Mesendoderm (in vitro differentiated cells): ENCODE results near the gene POLR2I.
"Not testable (repeated sequence)": the region's sequence is repeated elsewhere in the genome, so short reads cannot be mapped to it uniquely, and the experiment has no call there.

Experiments used
- DNase-seq: peaks from one replicate; pipeline ENCODE4 v3.0.0; 2013
- H2AK5ac ChIP-seq: 2 replicates; pipeline ENCODE4 v1.6.1; 2013; ENCODE audit warnings: low read length, inconsistent platforms
- H2BK120ac ChIP-seq: 2 replicates; pipeline ENCODE4 v1.6.1; 2013; ENCODE audit warnings: low read depth, mild to moderate bottlenecking, low read length, moderate library complexity, mixed read lengths
- H2BK15ac ChIP-seq: replicated peaks from 2 replicates; pipeline ENCODE4 v1.6.1; 2013; ENCODE audit warnings: low read depth, mild to moderate bottlenecking, moderate library complexity
- H2BK5ac ChIP-seq: 2 replicates; pipeline ENCODE4 v1.6.1; 2013; ENCODE audit warnings: low read length, inconsistent platforms
- H3K18ac ChIP-seq: 2 replicates; pipeline ENCODE4 v1.6.1; 2013; ENCODE audit warnings: mild to moderate bottlenecking, low read length, mixed read lengths
- H3K23ac ChIP-seq: one replicate; pipeline ENCODE4 v1.6.1; 2013; ENCODE audit warnings: low read length
- H3K27ac ChIP-seq: 2 replicates; pipeline ENCODE4 v1.5.1; 2013; ENCODE audit warnings: low read depth, mild to moderate bottlenecking, inconsistent platforms, low read length, moderate library complexity
- H3K27me3 ChIP-seq: 2 replicates; pipeline ENCODE4 v1.6.1; 2013; ENCODE audit warnings: low read length, control low read depth, mild to moderate bottlenecking, inconsistent platforms; ENCODE audit not compliant: insufficient read depth, poor library complexity
- H3K36me3 ChIP-seq: 2 replicates; pipeline ENCODE4 v1.6.1; 2013; ENCODE audit warnings: low read length, inconsistent platforms; ENCODE audit not compliant: control insufficient read depth, insufficient read depth
- H3K4ac ChIP-seq: one replicate; pipeline ENCODE4 v1.6.1; 2013; ENCODE audit warnings: low read depth, mild to moderate bottlenecking, low read length, moderate library complexity
- H3K4me1 ChIP-seq: 2 replicates; pipeline ENCODE4 v1.6.1; 2013; ENCODE audit warnings: low read depth, low read length, inconsistent platforms; ENCODE audit not compliant: control insufficient read depth
- H3K4me2 ChIP-seq: 2 replicates; pipeline ENCODE4 v1.6.1; 2013; ENCODE audit warnings: low read length
- H3K4me3 ChIP-seq: 2 replicates; pipeline ENCODE4 v1.5.1; 2013; ENCODE audit warnings: mild to moderate bottlenecking, low read length
- H3K56ac ChIP-seq: one replicate; pipeline ENCODE4 v1.6.1; 2013; ENCODE audit warnings: low read length
- H3K79me1 ChIP-seq: 2 replicates; pipeline ENCODE4 v1.6.1; 2013; ENCODE audit warnings: low read length, inconsistent platforms
- H3K79me2 ChIP-seq: 2 replicates; pipeline ENCODE4 v1.6.1; 2013; ENCODE audit warnings: mild to moderate bottlenecking, low read length; ENCODE audit not compliant: control insufficient read depth, insufficient read depth
- H3K9ac ChIP-seq: 2 replicates; pipeline ENCODE4 v1.6.1; 2013; ENCODE audit warnings: low read length, inconsistent platforms
- H4K5ac ChIP-seq: one replicate; pipeline ENCODE4 v1.6.1; 2013; ENCODE audit warnings: low read length
- H4K8ac ChIP-seq: one replicate; pipeline ENCODE4 v1.6.1; 2013; ENCODE audit warnings: low read depth, mild to moderate bottlenecking, control low read depth, low read length, moderate library complexity
- WGBS: extraction: QIAGEN DNeasy Blood & Tissue Kit; methylation state at CpG from one replicate; pipeline ENCODE4 v1.1.7; 2013; ENCODE audit warnings: low lambda C conversion rate, missing lambda C conversion rate; ENCODE audit not compliant: insufficient coverage; ENCODE audit errors: extremely low coverage; 5-methylcytosine and 5-hydroxymethylcytosine counted together

Gene POLR2I

GRCh38 chr19:36139120-36139472 is 24.4 kb upstream of the POLR2I start:
- Histone ChIP-seq H3K79me2 (peaks cover 13% of the 10 kb centered on the region), H3K4me2 (peak overlapping the region; percentile 74), H3K27ac (peak overlapping the region; percentile 82), H3K18ac (peak overlapping the region; percentile 53), H3K23ac (no peak overlapping the region), H2BK15ac (no peak overlapping the region), H2AK5ac (no peak overlapping the region), H2BK5ac (no peak overlapping the region), H3K36me3 (peaks cover 5% of the 10 kb centered on the region), H3K79me1 (peaks cover 11% of the 10 kb centered on the region), H3K56ac (peak overlapping the region; percentile 95), H3K4me1 (peaks cover 3% of the 10 kb centered on the region), H2BK120ac (no peak overlapping the region), H3K27me3 (no peaks in the 10 kb centered on the region), H3K4me3 (no peak overlapping the region), H4K5ac (no peak overlapping the region), H3K9ac (peak overlapping the region; percentile 89), H4K8ac (no peak overlapping the region), H3K4ac (peak overlapping the region; percentile 72)
- no CpG with 5 or more reads among the region's 7 CpGs for WGBS
- no peak for DNase-seq

GRCh38 chr19:36136964-36137686 is 22.4 kb upstream of the POLR2I start:
- H3K79me1 ChIP-seq = peaks cover 7% of the 10 kb centered on the region
- WGBS = no CpG with 5 or more reads among the region's 12 CpGs
- no peak overlapping the region for H4K5ac ChIP-seq
- H3K4me2 ChIP-seq = no peak overlapping the region
- H3K36me3 ChIP-seq = no peaks in the 10 kb centered on the region
- H2BK120ac ChIP-seq = no peak overlapping the region
- H2AK5ac ChIP-seq = no peak overlapping the region
- H3K79me2 ChIP-seq = peaks cover 9% of the 10 kb centered on the region
- H3K27ac ChIP-seq = no peak overlapping the region
- peaks cover 3% of the 10 kb centered on the region for H3K4me1 ChIP-seq
- H4K8ac ChIP-seq = no peak overlapping the region
- no peak overlapping the region for H3K9ac ChIP-seq
- peak; percentile 21 for DNase-seq
- H3K4ac ChIP-seq = no peak overlapping the region
- no peaks in the 10 kb centered on the region for H3K27me3 ChIP-seq
- peak overlapping the region; percentile 10 for H3K56ac ChIP-seq
- no peak overlapping the region for H3K23ac ChIP-seq
- no peak overlapping the region for H3K4me3 ChIP-seq
- no peak overlapping the region for H2BK5ac ChIP-seq
- no peak overlapping the region for H2BK15ac ChIP-seq
- H3K18ac ChIP-seq = no peak overlapping the region

- not testable (repeated sequence) for H3K9ac ChIP-seq, H2AK5ac ChIP-seq, H3K79me1 ChIP-seq, H2BK5ac ChIP-seq, H3K27me3 ChIP-seq, H4K8ac ChIP-seq, H3K4me2 ChIP-seq, H4K5ac ChIP-seq, H3K27ac ChIP-seq, H3K23ac ChIP-seq, H3K4ac ChIP-seq, H3K36me3 ChIP-seq, H2BK15ac ChIP-seq, H3K4me1 ChIP-seq, DNase-seq, H3K79me2 ChIP-seq, H3K4me3 ChIP-seq, H3K18ac ChIP-seq, H2BK120ac ChIP-seq, H3K56ac ChIP-seq
- WGBS = no CpG with 5 or more reads among the region's 4 CpGs
Observed at GRCh38 chr19:36134867-36135266, 20.2 kb upstream of the POLR2I start.

GRCh38 chr19:36131221-36131620 is 16.5 kb upstream of the POLR2I start:
- H3K4me3 ChIP-seq, H3K4me1 ChIP-seq, H3K56ac ChIP-seq, DNase-seq, H2BK5ac ChIP-seq, H3K79me1 ChIP-seq, H2BK120ac ChIP-seq, H3K9ac ChIP-seq, H3K4ac ChIP-seq, H2AK5ac ChIP-seq, H3K27ac ChIP-seq, H4K5ac ChIP-seq, H3K36me3 ChIP-seq, H3K79me2 ChIP-seq, H3K23ac ChIP-seq, H3K4me2 ChIP-seq, H3K27me3 ChIP-seq, H4K8ac ChIP-seq, H3K18ac ChIP-seq, H2BK15ac ChIP-seq: not testable (repeated sequence)
- WGBS = no CpG with 5 or more reads among the region's 6 CpGs

GRCh38 chr19:36128392-36128736 is 13.7 kb upstream of the POLR2I start:
- peak overlapping the region; percentile 81 for H3K9ac ChIP-seq
- H3K18ac ChIP-seq = peak overlapping the region; percentile 45
- no CpG with 5 or more reads among the region's 10 CpGs for WGBS
- no peak overlapping the region for H4K5ac ChIP-seq
- H2BK120ac ChIP-seq = no peak overlapping the region
- no peaks in the 10 kb centered on the region for H3K27me3 ChIP-seq
- H3K23ac ChIP-seq = no peak overlapping the region
- no peaks in the 10 kb centered on the region for H3K4me1 ChIP-seq
- no peak overlapping the region for H2AK5ac ChIP-seq
- H2BK15ac ChIP-seq = no peak overlapping the region
- H2BK5ac ChIP-seq = no peak overlapping the region
- H4K8ac ChIP-seq = no peak overlapping the region
- H3K79me2 ChIP-seq = no peaks in the 10 kb centered on the region
- peak overlapping the region; percentile 43 for H3K4me3 ChIP-seq
- H3K27ac ChIP-seq = peak overlapping the region; percentile 84
- H3K56ac ChIP-seq = peak overlapping the region; percentile 90
- peak overlapping the region; percentile 2 for H3K4ac ChIP-seq
- DNase-seq = no peak
- no peaks in the 10 kb centered on the region for H3K36me3 ChIP-seq
- peak overlapping the region; percentile 73 for H3K4me2 ChIP-seq
- H3K79me1 ChIP-seq = no peaks in the 10 kb centered on the region

GRCh38 chr19:36125557-36125956 is 10.9 kb upstream of the POLR2I start:
- no peak overlapping the region for H3K27ac ChIP-seq
- H3K9ac ChIP-seq = no peak overlapping the region
- H3K23ac ChIP-seq = no peak overlapping the region
- no peak overlapping the region for H2BK15ac ChIP-seq
- DNase-seq = no peak
- no peak overlapping the region for H4K5ac ChIP-seq
- no peak overlapping the region for H3K4me3 ChIP-seq
- H3K79me1 ChIP-seq = no peaks in the 10 kb centered on the region
- no peaks in the 10 kb centered on the region for H3K36me3 ChIP-seq
- H3K18ac ChIP-seq = no peak overlapping the region
- no peak overlapping the region for H4K8ac ChIP-seq
- H2BK120ac ChIP-seq = no peak overlapping the region
- no peak overlapping the region for H3K56ac ChIP-seq
- no CpG with 5 or more reads among the region's 9 CpGs for WGBS
- H3K79me2 ChIP-seq = no peaks in the 10 kb centered on the region
- no peak overlapping the region for H2AK5ac ChIP-seq
- H3K4me1 ChIP-seq = no peaks in the 10 kb centered on the region
- no peak overlapping the region for H3K4me2 ChIP-seq
- H3K4ac ChIP-seq = no peak overlapping the region
- no peak overlapping the region for H2BK5ac ChIP-seq
- no peaks in the 10 kb centered on the region for H3K27me3 ChIP-seq
